ENCODE results near the gene ACSL1. TPM values are rescaled to one million over a fixed set of nuclear protein-coding genes. Genes with fewer than 3 reads are reported as not detected.

ACSL1 gene
- total RNA-seq, 2 donors from 2014 or later, result 144 to 156 TPM

DNA sequence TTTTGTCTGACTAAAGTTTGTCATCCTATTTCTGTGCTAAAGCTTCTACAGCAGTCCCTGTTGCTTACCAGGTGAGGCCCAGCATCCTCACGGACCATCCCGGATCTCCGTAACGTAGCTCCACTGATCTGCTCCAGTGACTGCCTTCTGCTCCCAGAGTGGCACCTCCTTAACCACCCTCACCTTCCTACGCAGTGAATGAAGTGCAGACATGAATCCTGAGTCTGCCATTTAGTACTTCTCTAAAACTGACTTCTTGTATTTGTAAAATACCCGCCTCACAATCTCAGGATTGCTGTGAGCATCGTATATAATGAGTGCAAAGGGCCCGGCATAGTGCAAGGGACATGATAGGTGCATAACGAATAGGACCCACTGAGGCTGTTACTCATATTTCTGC, 27.7 kb upstream of the ACSL1 start:
- Histone ChIP-seq H3K4me3 (no peak overlapping the region), H3K9me3 (no peaks in the 10 kb centered on the region), H3K4me1 (no peaks in the 10 kb centered on the region), H3K27me3 (no peaks in the 10 kb centered on the region), H3K36me3 (no peaks in the 10 kb centered on the region), H3K27ac (no peak overlapping the region)
- TF ChIP-seq, protein P1, sequence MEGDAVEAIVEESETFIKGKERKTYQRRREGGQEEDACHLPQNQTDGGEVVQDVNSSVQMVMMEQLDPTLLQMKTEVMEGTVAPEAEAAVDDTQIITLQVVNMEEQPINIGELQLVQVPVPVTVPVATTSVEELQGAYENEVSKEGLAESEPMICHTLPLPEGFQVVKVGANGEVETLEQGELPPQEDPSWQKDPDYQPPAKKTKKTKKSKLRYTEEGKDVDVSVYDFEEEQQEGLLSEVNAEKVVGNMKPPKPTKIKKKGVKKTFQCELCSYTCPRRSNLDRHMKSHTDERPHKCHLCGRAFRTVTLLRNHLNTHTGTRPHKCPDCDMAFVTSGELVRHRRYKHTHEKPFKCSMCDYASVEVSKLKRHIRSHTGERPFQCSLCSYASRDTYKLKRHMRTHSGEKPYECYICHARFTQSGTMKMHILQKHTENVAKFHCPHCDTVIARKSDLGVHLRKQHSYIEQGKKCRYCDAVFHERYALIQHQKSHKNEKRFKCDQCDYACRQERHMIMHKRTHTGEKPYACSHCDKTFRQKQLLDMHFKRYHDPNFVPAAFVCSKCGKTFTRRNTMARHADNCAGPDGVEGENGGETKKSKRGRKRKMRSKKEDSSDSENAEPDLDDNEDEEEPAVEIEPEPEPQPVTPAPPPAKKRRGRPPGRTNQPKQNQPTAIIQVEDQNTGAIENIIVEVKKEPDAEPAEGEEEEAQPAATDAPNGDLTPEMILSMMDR (IDR thresholded peaks at IDR 0.05), result no peak
- DNase-seq (ENCODE audit: low spot score), result no peak

DNA sequence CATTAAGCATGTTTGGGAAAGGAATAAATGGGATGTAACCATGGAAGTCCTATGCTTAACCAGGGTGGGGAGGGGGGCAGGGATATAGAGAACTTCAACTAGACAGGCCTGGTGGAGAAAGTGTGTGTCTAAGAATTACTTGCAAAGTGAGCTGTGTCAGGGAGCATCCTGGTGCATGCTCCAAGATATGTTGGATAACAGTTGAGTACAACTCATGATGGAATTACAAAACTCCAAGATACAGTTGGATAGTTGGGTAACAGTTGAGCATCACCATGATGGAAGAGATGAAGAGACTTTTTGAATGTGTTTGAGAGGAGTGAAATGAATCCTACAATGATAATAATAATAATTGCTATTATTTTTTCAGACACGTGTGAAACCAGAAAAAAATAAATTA, 26.1 kb upstream of the ACSL1 start:
- TF ChIP-seq, protein P1 (IDR thresholded peaks at IDR 0.05), result no peak
- Histone ChIP-seq H3K9me3 (no peaks in the 10 kb centered on the region), H3K27me3 (no peaks in the 10 kb centered on the region), H3K4me1 (no peaks in the 10 kb centered on the region), H3K27ac (no peak overlapping the region), H3K36me3 (no peaks in the 10 kb centered on the region), H3K4me3 (no peak overlapping the region)
- no peak for DNase-seq (ENCODE audit: low spot score)

DNA sequence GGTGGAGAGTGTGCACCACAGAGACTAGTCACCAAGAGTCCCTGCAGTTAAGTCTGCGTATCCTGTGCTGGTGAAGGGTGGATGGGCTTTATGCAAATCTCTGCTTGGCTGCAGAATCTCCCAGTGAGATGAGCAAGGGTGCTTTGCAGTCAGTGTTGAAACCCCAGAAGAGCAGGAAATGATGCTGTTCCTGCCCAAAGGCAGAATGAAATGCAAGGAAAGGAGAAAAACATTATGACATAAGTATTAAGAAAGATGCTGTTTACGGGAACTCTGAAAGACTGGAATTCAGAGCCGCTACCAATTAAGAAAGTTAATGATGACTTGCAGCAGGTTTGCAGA, 25.4 kb upstream of the ACSL1 start:
- TF ChIP-seq, protein P1 (IDR thresholded peaks at IDR 0.05), result no peak
- no peaks in the 10 kb centered on the region for H3K4me1 ChIP-seq
- H3K27ac ChIP-seq, result no peak overlapping the region
- H3K36me3 ChIP-seq, result no peaks in the 10 kb centered on the region
- no peaks in the 10 kb centered on the region for H3K9me3 ChIP-seq
- no peaks in the 10 kb centered on the region for H3K27me3 ChIP-seq
- H3K4me3 ChIP-seq, result no peak overlapping the region
- DNase-seq (ENCODE audit: low spot score), result peak; percentile 70

DNA sequence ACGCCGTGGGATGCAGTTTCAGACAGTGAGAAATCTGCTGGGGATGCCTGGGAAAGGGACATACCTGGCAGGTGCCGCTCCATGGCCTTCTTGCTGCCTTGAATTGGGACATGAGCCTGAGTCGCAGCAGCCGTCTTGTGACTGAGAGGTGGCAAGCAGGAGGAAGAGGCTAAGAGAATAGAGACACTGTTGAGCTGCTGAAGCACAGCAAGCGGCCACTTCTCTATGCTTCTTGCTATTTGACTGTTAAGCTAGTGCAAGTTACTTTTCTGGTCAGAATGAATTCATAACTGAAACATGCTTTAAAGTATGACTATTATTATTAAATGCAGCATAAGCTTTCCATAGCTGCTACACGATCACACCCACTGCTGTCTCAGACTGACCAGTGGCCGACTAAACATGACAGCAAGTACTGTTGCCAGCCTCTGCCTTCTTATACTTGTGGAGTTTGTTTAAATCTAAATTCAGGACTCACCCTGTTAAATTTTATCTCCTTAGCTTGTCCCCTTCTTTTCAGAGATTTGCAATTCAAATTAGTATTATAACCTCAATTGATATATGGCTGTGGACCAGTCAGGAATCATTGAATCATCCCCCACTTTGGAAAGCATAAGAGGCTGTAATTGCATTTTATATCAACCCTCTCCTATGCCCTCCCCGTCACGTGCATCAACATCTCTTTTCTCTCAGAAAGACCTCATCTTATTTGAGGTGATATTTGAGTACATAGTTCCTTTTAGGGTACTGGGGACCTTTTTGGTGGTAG, 24.8 kb upstream of the ACSL1 start:
- Histone ChIP-seq H3K36me3 (no peaks in the 10 kb centered on the region), H3K9me3 (no peaks in the 10 kb centered on the region), H3K4me1 (no peaks in the 10 kb centered on the region), H3K4me3 (no peak overlapping the region), H3K27me3 (no peaks in the 10 kb centered on the region), H3K27ac (peak overlapping the region in 1 of 2 donors; percentile 31)
- DNase-seq (ENCODE audit: low spot score), result no peak
- TF ChIP-seq, protein P1 (IDR thresholded peaks at IDR 0.05), result no peak

DNA sequence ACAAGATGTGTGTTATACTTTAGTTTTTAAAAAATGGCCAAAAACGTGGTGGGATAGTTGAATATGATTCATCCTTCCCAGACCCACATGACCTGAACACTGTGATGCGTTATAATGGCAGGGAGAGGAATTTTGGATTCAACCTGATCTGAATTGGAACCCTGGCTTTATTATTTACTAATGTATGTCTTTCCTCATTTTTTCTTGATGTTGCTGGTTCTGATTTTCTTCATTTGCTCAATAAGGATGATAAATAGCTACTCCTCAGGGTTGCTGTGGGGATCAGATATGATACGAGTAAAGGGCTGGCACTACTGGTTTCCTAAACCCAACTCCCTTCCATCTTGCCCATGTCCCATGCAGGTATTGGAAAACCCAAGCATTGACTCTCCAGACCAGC, 24.2 kb upstream of the ACSL1 start:
- H3K27ac ChIP-seq, result peak overlapping the region in 1 of 2 donors; percentile 31
- no peaks in the 10 kb centered on the region for H3K36me3 ChIP-seq
- no peak overlapping the region for H3K4me3 ChIP-seq
- DNase-seq (ENCODE audit: low spot score), result no peak
- H3K9me3 ChIP-seq, result no peaks in the 10 kb centered on the region
- no peaks in the 10 kb centered on the region for H3K4me1 ChIP-seq
- TF ChIP-seq, protein P1 (IDR thresholded peaks at IDR 0.05), result no peak
- H3K27me3 ChIP-seq, result no peaks in the 10 kb centered on the region

DNA sequence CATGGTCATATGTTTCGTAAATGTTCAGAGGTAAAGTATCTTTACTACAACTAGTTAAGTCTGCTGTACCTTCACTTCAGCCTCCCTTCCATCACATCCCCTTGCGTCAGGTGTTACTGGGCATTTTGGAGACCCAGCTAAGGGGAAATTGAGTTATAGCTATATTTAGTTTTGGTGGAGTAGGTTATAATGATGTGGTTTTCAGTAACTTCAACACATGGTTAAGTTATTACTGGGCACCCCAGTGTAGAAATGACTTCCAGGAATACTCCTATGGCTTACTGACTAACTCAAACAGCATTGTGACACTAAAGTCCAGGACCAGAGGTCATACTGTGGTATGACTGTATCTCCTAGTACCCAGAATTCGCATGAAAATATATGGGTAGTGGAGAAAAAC, 23.4 kb upstream of the ACSL1 start:
- TF ChIP-seq, protein P1 (IDR thresholded peaks at IDR 0.05), result no peak

More for the DNA sequence above, 23.4 kb upstream of the ACSL1 start:
- Histone ChIP-seq H3K9me3 (no peaks in the 10 kb centered on the region), H3K27ac (no peak overlapping the region), H3K27me3 (no peaks in the 10 kb centered on the region), H3K4me1 (no peaks in the 10 kb centered on the region), H3K36me3 (no peaks in the 10 kb centered on the region), H3K4me3 (no peak overlapping the region)
- no peak for DNase-seq (ENCODE audit: low spot score)

All from right atrium auricular region (tissue), 2 donors.